ENCODE results near the gene FHIP2A.
A peak's percentile ranks its signal among the peaks of the same experiment; 100 is the strongest.
"Not testable (repeated sequence)": the region's sequence is repeated elsewhere in the genome, so short reads cannot be mapped to it uniquely, and the experiment has no call there.

FHIP2A gene

DNA sequence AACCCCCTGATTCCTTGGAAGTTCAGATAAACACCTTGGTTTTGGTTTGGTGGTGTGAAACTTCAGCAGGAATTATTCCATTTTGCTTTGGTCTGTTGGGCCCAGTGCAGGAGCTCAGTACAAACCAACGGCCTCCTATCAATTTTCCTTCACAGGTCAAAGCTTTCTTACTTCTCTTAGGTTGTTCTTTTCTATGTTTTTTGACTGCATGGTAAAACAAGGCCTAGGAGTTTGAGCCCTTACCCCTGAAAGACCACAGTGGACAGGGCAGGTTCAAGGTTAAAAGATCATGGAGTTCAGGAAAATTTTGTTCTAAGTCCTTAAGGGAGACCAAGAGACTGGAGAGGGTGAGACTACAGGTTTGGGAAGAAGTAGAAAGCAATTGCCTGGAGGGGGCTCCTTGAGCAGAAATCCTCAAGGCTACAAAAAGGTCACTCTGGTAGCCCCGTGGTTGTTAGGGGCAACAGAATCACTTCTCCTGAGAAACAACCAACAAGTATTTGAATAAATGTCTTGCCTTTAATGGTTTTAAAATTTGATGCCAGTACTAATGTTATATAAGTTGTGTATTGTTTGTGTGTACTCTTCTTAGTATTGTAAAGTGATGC is 40.9 kb upstream of the FHIP2A start:
- TF ChIP-seq, protein P1, sequence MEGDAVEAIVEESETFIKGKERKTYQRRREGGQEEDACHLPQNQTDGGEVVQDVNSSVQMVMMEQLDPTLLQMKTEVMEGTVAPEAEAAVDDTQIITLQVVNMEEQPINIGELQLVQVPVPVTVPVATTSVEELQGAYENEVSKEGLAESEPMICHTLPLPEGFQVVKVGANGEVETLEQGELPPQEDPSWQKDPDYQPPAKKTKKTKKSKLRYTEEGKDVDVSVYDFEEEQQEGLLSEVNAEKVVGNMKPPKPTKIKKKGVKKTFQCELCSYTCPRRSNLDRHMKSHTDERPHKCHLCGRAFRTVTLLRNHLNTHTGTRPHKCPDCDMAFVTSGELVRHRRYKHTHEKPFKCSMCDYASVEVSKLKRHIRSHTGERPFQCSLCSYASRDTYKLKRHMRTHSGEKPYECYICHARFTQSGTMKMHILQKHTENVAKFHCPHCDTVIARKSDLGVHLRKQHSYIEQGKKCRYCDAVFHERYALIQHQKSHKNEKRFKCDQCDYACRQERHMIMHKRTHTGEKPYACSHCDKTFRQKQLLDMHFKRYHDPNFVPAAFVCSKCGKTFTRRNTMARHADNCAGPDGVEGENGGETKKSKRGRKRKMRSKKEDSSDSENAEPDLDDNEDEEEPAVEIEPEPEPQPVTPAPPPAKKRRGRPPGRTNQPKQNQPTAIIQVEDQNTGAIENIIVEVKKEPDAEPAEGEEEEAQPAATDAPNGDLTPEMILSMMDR (IDR thresholded peaks at IDR 0.05; ENCODE audit: low read depth, low read length, missing control alignments), result no peak
- DNase-seq (ENCODE audit: low read depth), result no peak

DNA sequence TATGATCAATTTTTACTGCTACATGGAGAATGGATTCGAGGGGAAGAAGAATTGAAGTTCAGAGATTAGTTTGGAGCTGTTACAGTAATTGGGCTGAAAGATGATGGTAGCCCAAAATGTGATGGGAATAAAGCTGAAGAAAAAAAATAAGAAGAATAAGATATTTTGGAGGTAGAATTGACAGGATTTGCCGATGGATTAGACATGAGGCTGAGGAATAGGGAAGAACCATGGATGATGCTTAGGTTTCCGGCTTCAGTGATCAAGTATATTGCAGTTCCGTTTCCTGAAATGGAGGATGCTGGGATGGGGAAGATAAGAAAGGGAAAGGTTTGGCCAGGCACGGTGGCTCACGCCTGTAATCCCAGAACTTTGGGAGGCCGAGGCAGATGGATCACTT is 38.9 kb upstream of the FHIP2A start:
- TF ChIP-seq, protein P1 (IDR thresholded peaks at IDR 0.05; ENCODE audit: low read depth, low read length, missing control alignments), result no peak
- no peak overlapping the region for H3K4me3 ChIP-seq (ENCODE audit: low read depth, low read length)
- no peak for DNase-seq (ENCODE audit: low read depth)

More for the DNA sequence above, 40.9 kb upstream of the FHIP2A start:
- H3K4me3 ChIP-seq (ENCODE audit: low read depth, low read length), result no peak overlapping the region

DNA sequence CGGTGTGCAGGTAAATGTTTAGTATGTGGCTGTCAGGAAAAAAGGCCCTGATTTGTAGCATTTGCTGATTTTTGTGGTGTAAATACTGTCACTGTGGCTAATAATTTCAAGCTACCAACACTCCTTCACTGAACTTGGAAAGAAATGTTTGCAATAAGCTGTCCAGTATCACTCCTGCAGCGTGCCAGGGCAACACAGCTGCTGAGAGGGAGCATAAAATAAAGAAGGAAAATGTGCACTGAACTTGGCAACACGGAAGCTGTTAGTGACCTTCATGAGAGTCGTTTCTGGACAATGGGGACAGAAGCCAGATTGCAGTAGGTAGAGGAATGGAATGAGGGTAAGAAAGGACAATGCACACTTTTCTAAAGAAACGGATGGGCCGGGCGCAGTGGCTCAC is 37.9 kb upstream of the FHIP2A start:
- no peak overlapping the region for H3K4me3 ChIP-seq (ENCODE audit: low read depth, low read length)
- DNase-seq (ENCODE audit: low read depth), result no peak

DNA sequence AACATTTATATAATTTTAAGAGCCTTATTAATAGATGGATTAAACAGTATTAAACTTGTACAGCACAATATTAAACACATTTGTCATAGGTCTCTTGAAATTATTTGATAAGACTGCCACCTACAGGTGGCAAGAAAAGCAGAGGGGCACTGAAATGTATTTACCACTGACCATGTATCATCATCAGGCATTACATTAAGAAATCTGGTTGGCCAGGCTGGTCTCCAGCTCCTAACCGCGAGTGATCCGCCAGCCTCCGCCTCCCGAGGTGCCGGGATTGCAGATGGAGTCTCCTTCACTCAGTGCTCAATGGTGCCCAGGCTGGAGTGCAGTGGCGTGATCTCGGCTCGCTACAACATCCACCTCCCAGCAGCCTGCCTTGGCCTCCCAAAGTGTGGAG is 35.1 kb upstream of the FHIP2A start:
- TF ChIP-seq, protein P1 (IDR thresholded peaks at IDR 0.05; ENCODE audit: low read depth, low read length, missing control alignments), result peak; percentile 43
- not testable (repeated sequence) for DNase-seq (ENCODE audit: low read depth); H3K4me3 ChIP-seq (ENCODE audit: low read depth, low read length)

More for the DNA sequence above, 37.9 kb upstream of the FHIP2A start:
- TF ChIP-seq, protein P1 (IDR thresholded peaks at IDR 0.05; ENCODE audit: low read depth, low read length, missing control alignments), result no peak

DNA sequence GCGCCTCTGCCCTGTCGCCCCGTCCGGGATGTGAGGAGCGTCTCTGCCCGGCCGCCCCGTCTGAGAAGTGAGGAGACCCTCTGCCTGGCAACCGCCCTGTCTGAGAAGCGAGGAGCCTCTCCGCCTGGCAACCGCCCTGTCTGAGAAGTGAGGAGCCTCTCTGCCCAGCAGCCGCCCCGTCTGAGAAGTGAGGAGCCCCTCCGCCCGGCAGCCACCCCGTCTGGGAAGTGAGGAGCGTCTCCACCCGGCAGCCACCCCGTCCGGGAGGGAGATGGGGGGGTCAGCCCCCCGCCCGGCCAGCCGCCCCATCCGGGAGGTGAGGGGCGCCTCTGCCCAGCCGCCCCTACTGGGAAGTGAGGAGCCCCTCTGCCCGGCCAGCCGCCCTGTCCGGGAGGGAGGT is 34.4 kb upstream of the FHIP2A start:
- DNase-seq (ENCODE audit: low read depth); H3K4me3 ChIP-seq (ENCODE audit: low read depth, low read length): not testable (repeated sequence)

DNA sequence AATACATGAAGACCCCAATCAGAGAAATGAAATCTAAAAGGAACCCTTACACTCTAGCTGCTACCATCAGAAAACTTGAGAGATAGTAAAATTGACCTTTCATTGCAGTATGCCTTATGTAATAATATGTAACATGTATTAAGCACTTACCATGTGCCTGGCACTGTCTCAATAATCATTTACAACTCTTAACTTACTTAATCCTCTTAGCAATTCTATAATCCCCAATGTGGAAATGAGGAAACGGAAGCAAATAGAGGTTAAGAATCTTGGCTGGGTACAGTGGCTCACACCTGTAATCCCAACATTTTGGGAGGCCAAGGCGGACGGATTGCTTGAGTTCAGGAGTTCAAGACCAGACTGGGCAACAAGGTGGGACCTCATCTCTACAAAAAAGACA is 29.8 kb upstream of the FHIP2A start:
- no peak overlapping the region for H3K4me3 ChIP-seq (ENCODE audit: low read depth, low read length)
- TF ChIP-seq, protein P1 (IDR thresholded peaks at IDR 0.05; ENCODE audit: low read depth, low read length, missing control alignments), result no peak

DNA sequence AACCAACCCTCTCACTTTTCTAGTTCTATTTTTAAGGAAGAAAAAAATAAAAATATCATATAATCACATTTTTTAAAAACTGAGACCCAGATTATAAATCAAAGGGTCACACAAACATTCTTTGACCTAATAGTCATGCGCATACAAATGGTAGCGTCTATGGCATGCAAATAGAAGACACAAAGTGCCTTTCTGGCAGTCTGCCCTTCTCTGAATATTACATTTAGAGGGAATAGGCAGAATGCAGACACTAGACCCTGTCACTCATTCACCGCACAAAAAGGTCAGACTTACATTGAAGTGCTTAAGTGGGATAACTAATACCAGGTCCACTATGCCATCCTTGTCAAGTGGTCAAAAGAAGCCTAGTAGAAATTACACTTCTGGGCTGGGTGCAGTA is 26.5 kb upstream of the FHIP2A start:
- no peak overlapping the region for H3K4me3 ChIP-seq (ENCODE audit: low read depth, low read length)
- DNase-seq (ENCODE audit: low read depth), result no peak
- TF ChIP-seq, protein P1 (IDR thresholded peaks at IDR 0.05; ENCODE audit: low read depth, low read length, missing control alignments), result no peak

More for the DNA sequence above, 29.8 kb upstream of the FHIP2A start:
- no peak for DNase-seq (ENCODE audit: low read depth)

Measured in GM12864 (cell line).